A549 (cell line): ENCODE measurements around the gene LMBR1.

Experiments
- MAX ChIP-seq: IDR thresholded peaks from 2 replicates; pipeline ENCODE4 v1.6.1; 2012
- RAD21 ChIP-seq, 2 experiments: fragments of >200 bp in 1 of 2; sonication (Bioruptor Twin) in 1 of 2; formaldehyde crosslinking in 1 of 2; IDR thresholded peaks in 1 of 2; conservative IDR thresholded peaks in 1 of 2; 2 replicates in 1 of 2; 3 replicates in 1 of 2; pipeline ENCODE4 v1.6.1; 2012 to 2018; ENCODE audit warnings: inconsistent platforms in 1 of 2
- TF ChIP-seq, protein P1 (sequence below): fragments of >200 bp; sonication (Bioruptor Twin); formaldehyde crosslinking; IDR thresholded peaks from 3 replicates; pipeline ENCODE4 v1.5.1; 2016

GRCh38 chr7:156759579-156760202, 133.3 kb downstream of the LMBR1 start:
- TF ChIP-seq, protein P1, sequence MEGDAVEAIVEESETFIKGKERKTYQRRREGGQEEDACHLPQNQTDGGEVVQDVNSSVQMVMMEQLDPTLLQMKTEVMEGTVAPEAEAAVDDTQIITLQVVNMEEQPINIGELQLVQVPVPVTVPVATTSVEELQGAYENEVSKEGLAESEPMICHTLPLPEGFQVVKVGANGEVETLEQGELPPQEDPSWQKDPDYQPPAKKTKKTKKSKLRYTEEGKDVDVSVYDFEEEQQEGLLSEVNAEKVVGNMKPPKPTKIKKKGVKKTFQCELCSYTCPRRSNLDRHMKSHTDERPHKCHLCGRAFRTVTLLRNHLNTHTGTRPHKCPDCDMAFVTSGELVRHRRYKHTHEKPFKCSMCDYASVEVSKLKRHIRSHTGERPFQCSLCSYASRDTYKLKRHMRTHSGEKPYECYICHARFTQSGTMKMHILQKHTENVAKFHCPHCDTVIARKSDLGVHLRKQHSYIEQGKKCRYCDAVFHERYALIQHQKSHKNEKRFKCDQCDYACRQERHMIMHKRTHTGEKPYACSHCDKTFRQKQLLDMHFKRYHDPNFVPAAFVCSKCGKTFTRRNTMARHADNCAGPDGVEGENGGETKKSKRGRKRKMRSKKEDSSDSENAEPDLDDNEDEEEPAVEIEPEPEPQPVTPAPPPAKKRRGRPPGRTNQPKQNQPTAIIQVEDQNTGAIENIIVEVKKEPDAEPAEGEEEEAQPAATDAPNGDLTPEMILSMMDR: no peak
- TF ChIP-seq MAX (no peak), RAD21 (conservative IDR thresholded peaks at IDR 0.05 in 1 of 2, IDR thresholded peaks at IDR 0.05 in 1 of 2) (no peak)
